ENCODE data around the gene CWC25. TPM values are rescaled to one million over a fixed set of nuclear protein-coding genes. Genes with fewer than 3 reads are reported as not detected.

CWC25 gene
- total RNA-seq, 1 experiment from 2014 or later: 12.7 TPM

GRCh38 chr17:38869526-38870258 is 44.6 kb upstream of the CWC25 start, which contains the start of gene LASP1:
TSS of gene LASP1 (plus strand) at chr17:38870058. CDS start at chr17:38870190, 132 bp downstream.
- H4K20me1 ChIP-seq (ENCODE audit: insufficient read depth, low read depth, low read length): peaks cover 3% of the 10 kb centered on the region; the same call in 1 of the 2 replicates
- H3K79me2 ChIP-seq (ENCODE audit: low read length): peaks cover 47% of the 10 kb centered on the region
- no peaks in the 10 kb centered on the region for H3K9me2 ChIP-seq (replicated peaks; ENCODE audit: insufficient read depth, low read length)
- peak within 1 kb of the TSS; percentile 87 for H3K27ac ChIP-seq (ENCODE audit: low read length)
- no peaks in the 10 kb centered on the region for H3K27me3 ChIP-seq (ENCODE audit: low read length)
- H3K4me3 ChIP-seq (ENCODE audit: low read length): peak within 1 kb of the TSS; percentile 99
- H3K36me3 ChIP-seq (ENCODE audit: insufficient read depth, low read length): peaks cover 3% of the 10 kb centered on the region; the same call in 1 of the 2 replicates
- peak within 1 kb of the TSS; percentile 93 for H2AFZ ChIP-seq (ENCODE audit: low read length)
- peak within 1 kb of the TSS; percentile 100 for H3K9ac ChIP-seq (ENCODE audit: low read length)
- no peaks in the 10 kb centered on the region for H3K9me3 ChIP-seq (ENCODE audit: low read length)
- DNase-seq: peak; percentile 96
- H3K4me1 ChIP-seq (ENCODE audit: low read length): peaks cover 54% of the 10 kb centered on the region
- peak within 1 kb of the TSS; percentile 90 for H3K4me2 ChIP-seq (ENCODE audit: low read depth, low read length, poor library complexity, severe bottlenecking)

GRCh38 chr17:38868817-38869525 is 43.9 kb upstream of the CWC25 start:
- peak overlapping the region; percentile 100 for H3K9ac ChIP-seq (ENCODE audit: low read length)
- H2AFZ ChIP-seq (ENCODE audit: low read length): peak overlapping the region; percentile 93
- H3K79me2 ChIP-seq (ENCODE audit: low read length): peaks cover 40% of the 10 kb centered on the region
- peak overlapping the region; percentile 87 for H3K4me2 ChIP-seq (ENCODE audit: low read depth, low read length, poor library complexity, severe bottlenecking)
- H3K27ac ChIP-seq (ENCODE audit: low read length): peak overlapping the region; percentile 87
- H3K9me3 ChIP-seq (ENCODE audit: low read length): no peaks in the 10 kb centered on the region
- peaks cover 3% of the 10 kb centered on the region; the same call in 1 of the 2 replicates for H3K36me3 ChIP-seq (ENCODE audit: insufficient read depth, low read length)
- H3K4me3 ChIP-seq (ENCODE audit: low read length): peak overlapping the region; percentile 99
- H4K20me1 ChIP-seq (ENCODE audit: insufficient read depth, low read depth, low read length): peaks cover 3% of the 10 kb centered on the region; the same call in 1 of the 2 replicates
- H3K27me3 ChIP-seq (ENCODE audit: low read length): no peaks in the 10 kb centered on the region
- DNase-seq: peak; percentile 94
- H3K9me2 ChIP-seq (replicated peaks; ENCODE audit: insufficient read depth, low read length): no peaks in the 10 kb centered on the region
- peaks cover 47% of the 10 kb centered on the region for H3K4me1 ChIP-seq (ENCODE audit: low read length)

- H3K36me3 ChIP-seq (ENCODE audit: insufficient read depth, low read length): peaks cover 3% of the 10 kb centered on the region; the same call in 1 of the 2 replicates
- H3K9me3 ChIP-seq (ENCODE audit: low read length): no peaks in the 10 kb centered on the region
- H3K9ac ChIP-seq (ENCODE audit: low read length): peak overlapping the region; percentile 100
- H3K4me1 ChIP-seq (ENCODE audit: low read length): peaks cover 40% of the 10 kb centered on the region
- H4K20me1 ChIP-seq (ENCODE audit: insufficient read depth, low read depth, low read length): peaks cover 3% of the 10 kb centered on the region; the same call in 1 of the 2 replicates
- peak; percentile 78 for DNase-seq
- peak overlapping the region; percentile 87 for H3K27ac ChIP-seq (ENCODE audit: low read length)
- peak overlapping the region; percentile 99 for H3K4me3 ChIP-seq (ENCODE audit: low read length)
- peak overlapping the region; percentile 89 for H2AFZ ChIP-seq (ENCODE audit: low read length)
- peak overlapping the region; percentile 87 for H3K4me2 ChIP-seq (ENCODE audit: low read depth, low read length, poor library complexity, severe bottlenecking)
- H3K27me3 ChIP-seq (ENCODE audit: low read length): no peaks in the 10 kb centered on the region
- H3K79me2 ChIP-seq (ENCODE audit: low read length): peaks cover 32% of the 10 kb centered on the region
- H3K9me2 ChIP-seq (replicated peaks; ENCODE audit: insufficient read depth, low read length): no peaks in the 10 kb centered on the region
These were observed 43.1 kb upstream of the CWC25 start for GRCh38 chr17:38867968-38868816.

GRCh38 chr17:38867179-38867967 is 42.3 kb upstream of the CWC25 start:
- Histone ChIP-seq H3K4me2 (ENCODE audit: low read depth, low read length, poor library complexity, severe bottlenecking) (peak overlapping the region; percentile 87), H3K4me3 (ENCODE audit: low read length) (peak overlapping the region; percentile 99), H3K4me1 (ENCODE audit: low read length) (peaks cover 31% of the 10 kb centered on the region), H2AFZ (ENCODE audit: low read length) (peak overlapping the region; percentile 89), H3K36me3 (ENCODE audit: insufficient read depth, low read length) (no peaks in the 10 kb centered on the region), H3K27ac (ENCODE audit: low read length) (peak overlapping the region; percentile 87), H4K20me1 (ENCODE audit: insufficient read depth, low read depth, low read length) (peaks cover 3% of the 10 kb centered on the region; the same call in 1 of the 2 replicates), H3K27me3 (ENCODE audit: low read length) (no peaks in the 10 kb centered on the region), H3K9me3 (ENCODE audit: low read length) (no peaks in the 10 kb centered on the region), H3K79me2 (ENCODE audit: low read length) (peaks cover 24% of the 10 kb centered on the region), H3K9ac (ENCODE audit: low read length) (peak overlapping the region; percentile 100), H3K9me2 (replicated peaks; ENCODE audit: insufficient read depth, low read length) (no peaks in the 10 kb centered on the region)
- peak; percentile 92 for DNase-seq

GRCh38 chr17:38864636-38865398 is 39.7 kb upstream of the CWC25 start:
- no peak overlapping the region for H3K4me3 ChIP-seq (ENCODE audit: low read length)
- H3K4me1 ChIP-seq (ENCODE audit: low read length): peaks cover 17% of the 10 kb centered on the region
- H4K20me1 ChIP-seq (ENCODE audit: insufficient read depth, low read depth, low read length): no peaks in the 10 kb centered on the region
- no peak overlapping the region for H2AFZ ChIP-seq (ENCODE audit: low read length)
- no peak overlapping the region for H3K9ac ChIP-seq (ENCODE audit: low read length)
- H3K9me3 ChIP-seq (ENCODE audit: low read length): no peaks in the 10 kb centered on the region
- H3K27me3 ChIP-seq (ENCODE audit: low read length): no peaks in the 10 kb centered on the region
- no peaks in the 10 kb centered on the region for H3K9me2 ChIP-seq (replicated peaks; ENCODE audit: insufficient read depth, low read length)
- H3K79me2 ChIP-seq (ENCODE audit: low read length): no peaks in the 10 kb centered on the region
- H3K36me3 ChIP-seq (ENCODE audit: insufficient read depth, low read length): no peaks in the 10 kb centered on the region
- H3K4me2 ChIP-seq (ENCODE audit: low read depth, low read length, poor library complexity, severe bottlenecking): no peak overlapping the region
- no peak overlapping the region for H3K27ac ChIP-seq (ENCODE audit: low read length)
- DNase-seq: no peak

GRCh38 chr17:38861399-38861843 is 36.3 kb upstream of the CWC25 start:
- no peaks in the 10 kb centered on the region for H3K9me3 ChIP-seq (ENCODE audit: low read length)
- H3K4me1 ChIP-seq (ENCODE audit: low read length): no peaks in the 10 kb centered on the region; the same call in 1 of the 2 replicates
- no peaks in the 10 kb centered on the region for H3K27me3 ChIP-seq (ENCODE audit: low read length)
- no peaks in the 10 kb centered on the region for H3K36me3 ChIP-seq (ENCODE audit: insufficient read depth, low read length)
- H3K9ac ChIP-seq (ENCODE audit: low read length): no peak overlapping the region
- H4K20me1 ChIP-seq (ENCODE audit: insufficient read depth, low read depth, low read length): no peaks in the 10 kb centered on the region
- H3K79me2 ChIP-seq (ENCODE audit: low read length): no peaks in the 10 kb centered on the region
- peak; percentile 65 for DNase-seq
- no peak overlapping the region for H3K27ac ChIP-seq (ENCODE audit: low read length)
- H3K9me2 ChIP-seq (replicated peaks; ENCODE audit: insufficient read depth, low read length): no peaks in the 10 kb centered on the region
- no peak overlapping the region for H3K4me3 ChIP-seq (ENCODE audit: low read length)
- H2AFZ ChIP-seq (ENCODE audit: low read length): no peak overlapping the region
- H3K4me2 ChIP-seq (ENCODE audit: low read depth, low read length, poor library complexity, severe bottlenecking): no peak overlapping the region

- H3K27ac ChIP-seq (ENCODE audit: low read length): no peak overlapping the region
- H3K27me3 ChIP-seq (ENCODE audit: low read length): no peaks in the 10 kb centered on the region
- no peak overlapping the region for H3K4me2 ChIP-seq (ENCODE audit: low read depth, low read length, poor library complexity, severe bottlenecking)
- H2AFZ ChIP-seq (ENCODE audit: low read length): no peak overlapping the region
- H4K20me1 ChIP-seq (ENCODE audit: insufficient read depth, low read depth, low read length): peaks cover 8% of the 10 kb centered on the region
- no peak overlapping the region for H3K9ac ChIP-seq (ENCODE audit: low read length)
- peaks cover 11% of the 10 kb centered on the region for H3K4me1 ChIP-seq (ENCODE audit: low read length)
- H3K79me2 ChIP-seq (ENCODE audit: low read length): peaks cover 13% of the 10 kb centered on the region
- no peak for DNase-seq
- H3K9me3 ChIP-seq (ENCODE audit: low read length): no peaks in the 10 kb centered on the region
- no peak overlapping the region for H3K4me3 ChIP-seq (ENCODE audit: low read length)
- H3K36me3 ChIP-seq (ENCODE audit: insufficient read depth, low read length): peaks cover 10% of the 10 kb centered on the region
- H3K9me2 ChIP-seq (replicated peaks; ENCODE audit: insufficient read depth, low read length): no peaks in the 10 kb centered on the region
These were observed 32.1 kb upstream of the CWC25 start for GRCh38 chr17:38857271-38857670.

Data from Karpas-422 (cell line).